Calu3 (cell line): ENCODE data around the gene HNRNPH3. TPM values are rescaled to one million over a fixed set of nuclear protein-coding genes. Genes with fewer than 3 reads are reported as not detected.
"Not testable (repeated sequence)": the region's sequence is repeated elsewhere in the genome, so short reads cannot be mapped to it uniquely, and the experiment has no call there.

Experiments used
- BruUV-seq: library from RNA; stranded (reverse); fragments of 400-500 nt; replicated peaks from 2 replicates; lab custom pipeline; 2021; lab: Mats Ljungman, UMichigan
- CTCF ChIA-PET: fragments of 300-600 bp; sonication (Branson Sonifier 250); formaldehyde crosslinking; loops from one replicate; lab custom pipeline; 2022; ENCODE audit warnings: antibody characterized with exemption; lab: Charles Lee
- DNase-seq: peaks from one replicate; pipeline ENCODE4 v3.0.0; 2022
- H3K27ac Mint-ChIP-seq: one replicate; pipeline ENCODE4 v1.8.0; 2022; ENCODE audit warnings: mixed read lengths; ENCODE audit not compliant: unreplicated experiment
- H3K27me3 Mint-ChIP-seq: one replicate; pipeline ENCODE4 v1.8.0; 2022; ENCODE audit warnings: mixed read lengths; ENCODE audit not compliant: unreplicated experiment
- H3K36me3 Mint-ChIP-seq: one replicate; pipeline ENCODE4 v1.8.0; 2022; ENCODE audit warnings: mild to moderate bottlenecking, moderate library complexity, mixed read lengths; ENCODE audit not compliant: insufficient read depth, unreplicated experiment
- H3K4me1 Mint-ChIP-seq: one replicate; pipeline ENCODE4 v1.8.0; 2022; ENCODE audit warnings: mild to moderate bottlenecking, low read depth, mixed read lengths; ENCODE audit not compliant: unreplicated experiment
- H3K4me3 Mint-ChIP-seq: one replicate; pipeline ENCODE4 v1.8.0; 2022; ENCODE audit warnings: mild to moderate bottlenecking, low read depth, moderate library complexity, mixed read lengths; ENCODE audit not compliant: unreplicated experiment
- H3K9me3 Mint-ChIP-seq: one replicate; pipeline ENCODE4 v1.8.0; 2022; ENCODE audit warnings: low read depth, mixed read lengths; ENCODE audit not compliant: unreplicated experiment
- intact Hi-C: fragments of 100-400 bp; cut with micrococcal nuclease; formaldehyde crosslinking; loops from one replicate; pipeline ENCODE4 v1.10.0; 2022; ENCODE audit not compliant: unreplicated experiment
- total RNA-seq: library from RNA; stranded (reverse); gene quantifications from 2 replicates; pipeline ENCODE4 v1.2.3, GENCODE V29; 2022
- TF ChIP-seq, protein P1 (sequence below): fragments of 200-600 bp; IDR thresholded peaks from one replicate; pipeline ENCODE4 v1.8.0; 2022; ENCODE audit warnings: antibody characterized with exemption; ENCODE audit not compliant: unreplicated experiment

The HNRNPH3 gene
- total RNA-seq, 1 experiment from 2014 or later, result 184 TPM

DNA sequence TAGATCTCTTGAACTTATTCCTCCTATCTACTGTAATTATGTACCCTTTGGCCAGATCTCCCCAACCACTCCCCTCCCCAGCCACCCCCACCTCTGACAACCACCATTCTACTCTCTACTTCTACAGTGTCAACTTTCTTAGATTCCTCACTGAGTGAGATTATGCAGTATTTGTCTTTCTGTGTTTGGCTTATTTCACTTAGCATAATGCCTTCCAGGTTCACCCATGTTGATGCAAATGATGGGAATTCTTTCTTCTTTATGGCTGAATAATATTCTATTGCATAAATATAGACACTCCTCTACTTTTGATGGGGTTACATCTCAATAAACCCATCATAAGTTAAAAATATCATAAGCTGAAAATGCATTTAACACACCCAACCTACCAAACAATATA is 21.3 kb upstream of the HNRNPH3 start:
- TF ChIP-seq, protein P1, sequence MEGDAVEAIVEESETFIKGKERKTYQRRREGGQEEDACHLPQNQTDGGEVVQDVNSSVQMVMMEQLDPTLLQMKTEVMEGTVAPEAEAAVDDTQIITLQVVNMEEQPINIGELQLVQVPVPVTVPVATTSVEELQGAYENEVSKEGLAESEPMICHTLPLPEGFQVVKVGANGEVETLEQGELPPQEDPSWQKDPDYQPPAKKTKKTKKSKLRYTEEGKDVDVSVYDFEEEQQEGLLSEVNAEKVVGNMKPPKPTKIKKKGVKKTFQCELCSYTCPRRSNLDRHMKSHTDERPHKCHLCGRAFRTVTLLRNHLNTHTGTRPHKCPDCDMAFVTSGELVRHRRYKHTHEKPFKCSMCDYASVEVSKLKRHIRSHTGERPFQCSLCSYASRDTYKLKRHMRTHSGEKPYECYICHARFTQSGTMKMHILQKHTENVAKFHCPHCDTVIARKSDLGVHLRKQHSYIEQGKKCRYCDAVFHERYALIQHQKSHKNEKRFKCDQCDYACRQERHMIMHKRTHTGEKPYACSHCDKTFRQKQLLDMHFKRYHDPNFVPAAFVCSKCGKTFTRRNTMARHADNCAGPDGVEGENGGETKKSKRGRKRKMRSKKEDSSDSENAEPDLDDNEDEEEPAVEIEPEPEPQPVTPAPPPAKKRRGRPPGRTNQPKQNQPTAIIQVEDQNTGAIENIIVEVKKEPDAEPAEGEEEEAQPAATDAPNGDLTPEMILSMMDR, result no peak
- Mint-ChIP-seq H3K4me3 (no peak overlapping the region), H3K4me1 (peaks cover 13% of the 10 kb centered on the region), H3K9me3 (no peaks in the 10 kb centered on the region), H3K36me3 (no peaks in the 10 kb centered on the region), H3K27ac (no peak overlapping the region), H3K27me3 (no peaks in the 10 kb centered on the region)
- CTCF ChIA-PET, result interaction anchor here (1.4 kb wide), 1 partner anchor 13 kb away, joined by 3 read pairs; no protein-coding TSS in a partner anchor
- no peak for DNase-seq
- intact Hi-C loops, result no loop called here
- BruUV-seq, result no TSS peak

DNA sequence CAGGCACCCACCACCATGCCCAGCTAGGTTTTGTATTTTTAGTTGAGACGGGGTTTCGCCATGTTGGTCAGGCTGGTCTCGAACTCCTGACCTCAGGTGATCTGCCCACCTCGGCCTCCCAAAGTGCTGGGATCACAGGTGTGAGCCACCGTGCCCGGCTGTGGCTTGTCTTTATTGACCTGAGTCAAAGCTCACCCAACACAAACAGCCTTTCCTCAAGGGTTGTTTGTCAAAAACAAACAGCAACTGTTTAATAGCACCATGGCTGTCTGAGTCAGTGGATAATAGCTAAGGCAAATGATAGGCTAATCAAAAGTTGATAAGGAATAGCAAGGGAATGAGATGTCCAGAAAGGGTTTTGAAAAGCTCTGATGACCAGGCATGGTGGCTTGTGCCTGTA is 16.9 kb upstream of the HNRNPH3 start:
- BruUV-seq, DNase-seq, intact Hi-C loops, H3K4me3 Mint-ChIP-seq, H3K36me3 Mint-ChIP-seq, H3K27me3 Mint-ChIP-seq, H3K27ac Mint-ChIP-seq, H3K9me3 Mint-ChIP-seq: not testable (repeated sequence)
- CTCF ChIA-PET, result interaction anchor here (0.7 kb wide), 1 partner anchor 267 kb away, joined by 4 read pairs; no protein-coding TSS in a partner anchor
- H3K4me1 Mint-ChIP-seq, result peaks cover 12% of the 10 kb centered on the region

DNA sequence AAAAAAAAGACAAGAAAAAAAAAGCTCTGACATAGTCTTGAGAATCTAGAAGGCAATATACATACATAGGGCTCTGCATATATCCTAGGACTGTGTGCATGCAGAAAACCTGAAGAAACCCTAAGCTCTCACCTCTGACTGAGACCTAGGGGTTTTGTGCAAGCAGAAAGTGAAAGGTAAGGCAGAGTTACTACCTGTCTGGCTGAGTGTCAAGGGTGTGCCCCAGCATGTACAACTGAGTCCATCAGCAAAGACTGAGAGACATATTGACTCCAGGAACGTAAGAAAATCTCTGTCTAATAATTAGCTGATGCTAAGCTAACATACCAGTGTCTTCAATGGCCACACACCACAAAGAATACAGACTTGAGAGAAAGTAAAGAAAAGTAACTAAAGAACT is 16.3 kb upstream of the HNRNPH3 start:
- H3K27me3 Mint-ChIP-seq, result no peaks in the 10 kb centered on the region
- peaks cover 3% of the 10 kb centered on the region for H3K9me3 Mint-ChIP-seq
- intact Hi-C loops, result no loop called here
- peaks cover 12% of the 10 kb centered on the region for H3K4me1 Mint-ChIP-seq
- CTCF ChIA-PET, result interaction anchor here (0.7 kb wide), 1 partner anchor 266 kb away, joined by 4 read pairs; no protein-coding TSS in a partner anchor
- TF ChIP-seq, protein P1, result no peak
- no TSS peak for BruUV-seq
- H3K36me3 Mint-ChIP-seq, result peaks cover 4% of the 10 kb centered on the region
- no peak overlapping the region for H3K27ac Mint-ChIP-seq
- no peak overlapping the region for H3K4me3 Mint-ChIP-seq
- no peak for DNase-seq

DNA sequence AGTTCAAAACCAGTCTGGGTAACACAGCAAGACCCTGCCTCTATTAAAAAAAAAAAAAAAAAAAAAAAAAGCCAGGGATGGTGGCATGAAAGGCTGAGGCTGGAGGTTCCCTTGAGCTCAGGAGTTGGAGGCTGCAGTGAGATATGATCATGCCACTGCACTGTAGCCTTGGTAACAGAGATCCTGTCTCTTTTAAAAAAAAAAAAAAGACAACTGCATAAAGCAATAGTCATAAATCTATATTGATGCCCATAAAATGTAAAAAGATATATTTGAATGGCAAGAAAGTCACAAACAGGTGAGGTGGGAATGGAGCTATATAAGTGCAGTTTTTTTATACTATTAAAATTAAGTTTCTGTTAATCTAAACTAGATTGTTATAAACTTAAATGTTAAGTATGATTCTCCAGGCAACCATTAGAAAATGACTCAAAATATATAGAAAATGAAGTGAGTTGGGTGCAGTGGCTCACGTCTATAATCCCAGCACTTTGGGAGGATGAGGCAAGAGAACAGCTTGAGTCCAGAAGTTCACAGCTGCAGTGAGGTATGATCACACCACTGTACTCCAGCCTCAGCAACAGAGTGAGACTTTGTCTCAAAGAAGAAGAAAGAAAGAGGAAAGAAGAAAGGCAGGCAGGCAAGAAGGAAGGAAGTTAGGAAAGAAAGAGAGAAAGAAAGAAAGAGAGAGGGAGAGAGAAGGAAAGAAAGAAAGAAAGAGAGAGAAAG is 13.4 kb upstream of the HNRNPH3 start:
- no peak for DNase-seq
- Mint-ChIP-seq H3K4me1 (peaks cover 12% of the 10 kb centered on the region), H3K27ac (no peak overlapping the region), H3K4me3 (no peak overlapping the region), H3K27me3 (no peaks in the 10 kb centered on the region), H3K9me3 (peaks cover 3% of the 10 kb centered on the region), H3K36me3 (peaks cover 4% of the 10 kb centered on the region)
- TF ChIP-seq, protein P1, result no peak
- no TSS peak for BruUV-seq
- intact Hi-C loops, result no loop called here
- CTCF ChIA-PET, result interaction anchor here (0.6 kb wide), 2 partner anchors 215 to 484 kb away, joined by 3 read pairs; no protein-coding TSS in a partner anchor

DNA sequence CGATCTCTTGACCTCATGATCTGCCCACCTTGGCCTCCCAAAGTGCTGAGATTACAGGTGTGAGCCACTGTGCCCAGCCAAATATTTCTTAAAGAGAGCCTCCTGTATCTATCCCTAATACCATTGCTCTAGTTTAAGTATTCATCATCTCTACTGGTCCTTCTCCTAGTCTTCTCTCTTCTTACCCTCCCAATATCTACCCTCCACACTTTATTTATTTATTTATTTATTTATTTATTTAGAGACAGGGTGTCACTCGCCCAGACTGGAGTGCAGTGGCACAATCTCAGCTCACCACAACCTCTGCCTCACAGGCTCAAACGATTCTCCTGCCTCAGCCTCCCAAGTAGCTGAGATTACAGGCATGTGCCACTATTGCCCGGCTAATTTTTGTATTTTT is 7.5 kb upstream of the HNRNPH3 start:
- H3K36me3 Mint-ChIP-seq, CTCF ChIA-PET, DNase-seq, intact Hi-C loops, H3K27me3 Mint-ChIP-seq, BruUV-seq, H3K27ac Mint-ChIP-seq, H3K4me3 Mint-ChIP-seq, H3K9me3 Mint-ChIP-seq: not testable (repeated sequence)
- peaks cover 16% of the 10 kb centered on the region for H3K4me1 Mint-ChIP-seq
